ENCODE data around the gene PROM1.

- TF ChIP-seq CTCF (IDR thresholded peaks at IDR 0.05) (no peak), POLR2AphosphoS5 (IDR thresholded peaks at IDR 0.05) (no peak), EP300 (IDR thresholded peaks at IDR 0.05) (no peak), POLR2A (IDR thresholded peaks at IDR 0.05; ENCODE audit: low read depth) (no peak)
Observed at GRCh38 chr4:15925830-15926229, 158.0 kb downstream of the PROM1 start.
